ENCODE measurements around the gene RPS21.

The RPS21 gene

DNA sequence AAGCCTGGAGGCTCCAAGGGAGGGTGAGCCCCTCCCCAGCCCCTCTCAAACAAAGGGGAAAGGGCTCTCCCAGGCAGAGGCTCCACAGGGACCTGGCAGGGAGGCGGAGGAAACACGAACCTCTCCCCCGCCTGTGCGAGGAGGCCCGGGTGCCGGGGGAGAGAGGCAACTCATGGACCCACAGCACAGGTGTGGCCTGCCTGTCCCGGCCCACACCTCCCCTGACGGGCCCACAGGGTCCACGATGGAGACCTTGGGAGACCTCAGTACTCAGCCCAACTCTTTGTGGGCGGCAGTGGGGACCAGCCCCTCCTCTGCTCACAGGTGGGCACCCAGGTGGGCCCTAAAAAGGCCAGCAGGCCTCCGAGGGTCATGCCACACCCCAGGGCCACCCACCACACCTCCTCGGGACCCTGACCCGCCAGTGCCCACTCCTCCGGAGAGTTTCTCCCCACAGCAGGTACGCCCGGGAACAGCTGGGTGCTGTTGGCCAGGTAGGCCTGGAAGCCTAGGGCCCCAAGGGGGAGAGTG is 32.0 kb upstream of the RPS21 start:
- H3F3A ChIP-seq (ENCODE audit: low read depth), result no peaks in the 10 kb centered on the region
- no peak overlapping the region for H2AFZ ChIP-seq (ENCODE audit: low read length)
- no peaks in the 10 kb centered on the region for H3K9me3 ChIP-seq (ENCODE audit: insufficient read depth, low read depth, low read length)
- TF ChIP-seq, protein P1, sequence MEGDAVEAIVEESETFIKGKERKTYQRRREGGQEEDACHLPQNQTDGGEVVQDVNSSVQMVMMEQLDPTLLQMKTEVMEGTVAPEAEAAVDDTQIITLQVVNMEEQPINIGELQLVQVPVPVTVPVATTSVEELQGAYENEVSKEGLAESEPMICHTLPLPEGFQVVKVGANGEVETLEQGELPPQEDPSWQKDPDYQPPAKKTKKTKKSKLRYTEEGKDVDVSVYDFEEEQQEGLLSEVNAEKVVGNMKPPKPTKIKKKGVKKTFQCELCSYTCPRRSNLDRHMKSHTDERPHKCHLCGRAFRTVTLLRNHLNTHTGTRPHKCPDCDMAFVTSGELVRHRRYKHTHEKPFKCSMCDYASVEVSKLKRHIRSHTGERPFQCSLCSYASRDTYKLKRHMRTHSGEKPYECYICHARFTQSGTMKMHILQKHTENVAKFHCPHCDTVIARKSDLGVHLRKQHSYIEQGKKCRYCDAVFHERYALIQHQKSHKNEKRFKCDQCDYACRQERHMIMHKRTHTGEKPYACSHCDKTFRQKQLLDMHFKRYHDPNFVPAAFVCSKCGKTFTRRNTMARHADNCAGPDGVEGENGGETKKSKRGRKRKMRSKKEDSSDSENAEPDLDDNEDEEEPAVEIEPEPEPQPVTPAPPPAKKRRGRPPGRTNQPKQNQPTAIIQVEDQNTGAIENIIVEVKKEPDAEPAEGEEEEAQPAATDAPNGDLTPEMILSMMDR (conservative IDR thresholded peaks at IDR 0.05; ENCODE audit: low read length), result no peak
- TF ChIP-seq EZH2phosphoT487 (IDR thresholded peaks at IDR 0.05; ENCODE audit: borderline replicate concordance), result no peak
- no peak overlapping the region for H3K4me2 ChIP-seq (ENCODE audit: low read depth, low read length, poor library complexity, severe bottlenecking)
- H3K4me3 ChIP-seq (ENCODE audit: low read length, poor library complexity, severe bottlenecking), result no peak overlapping the region
- no peak overlapping the region for H3K9ac ChIP-seq (ENCODE audit: low read depth, low read length, poor library complexity, severe bottlenecking)
- no peaks in the 10 kb centered on the region for H3K9me2 ChIP-seq (replicated peaks; ENCODE audit: low read depth, low read length)
- H4K20me1 ChIP-seq (ENCODE audit: insufficient read depth, low read length, poor library complexity, severe bottlenecking), result no peaks in the 10 kb centered on the region
- no peaks in the 10 kb centered on the region for H3K27me3 ChIP-seq (ENCODE audit: insufficient read depth, low read length, poor library complexity, severe bottlenecking)
- H3K79me2 ChIP-seq (ENCODE audit: insufficient read depth, low read length), result no peaks in the 10 kb centered on the region
- no peaks in the 10 kb centered on the region for H3K36me3 ChIP-seq (ENCODE audit: insufficient read depth, low read length)
- H3K4me1 ChIP-seq (ENCODE audit: insufficient read depth, low read length, poor library complexity, severe bottlenecking), result no peaks in the 10 kb centered on the region

DNA sequence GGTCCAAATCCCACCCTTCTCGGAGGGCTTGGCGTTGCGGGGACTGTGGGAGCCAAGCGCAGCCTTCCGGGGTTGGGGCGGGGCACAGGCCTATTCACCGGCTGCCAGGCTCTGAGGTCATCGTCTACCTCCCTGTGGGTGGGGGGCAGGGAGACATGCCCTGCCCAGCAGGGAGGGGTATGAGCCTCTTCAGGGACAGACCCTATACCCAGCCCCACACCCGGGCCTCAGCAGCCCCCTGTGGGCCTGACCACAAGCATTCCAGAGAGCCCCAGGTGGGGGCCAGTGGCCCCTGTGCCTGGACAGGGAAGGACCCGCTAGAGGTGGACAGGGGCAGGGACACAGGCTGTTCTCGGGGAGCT is 31.4 kb upstream of the RPS21 start:
- H3F3A ChIP-seq (ENCODE audit: low read depth), result no peaks in the 10 kb centered on the region
- H3K9ac ChIP-seq (ENCODE audit: low read depth, low read length, poor library complexity, severe bottlenecking), result no peak overlapping the region
- TF ChIP-seq EZH2phosphoT487 (IDR thresholded peaks at IDR 0.05; ENCODE audit: borderline replicate concordance), result no peak
- TF ChIP-seq, protein P1 (conservative IDR thresholded peaks at IDR 0.05; ENCODE audit: low read length), result no peak
- no peaks in the 10 kb centered on the region for H3K9me3 ChIP-seq (ENCODE audit: insufficient read depth, low read depth, low read length)
- no peak overlapping the region for H3K4me2 ChIP-seq (ENCODE audit: low read depth, low read length, poor library complexity, severe bottlenecking)
- no peak overlapping the region for H3K4me3 ChIP-seq (ENCODE audit: low read length, poor library complexity, severe bottlenecking)
- no peaks in the 10 kb centered on the region for H3K27me3 ChIP-seq (ENCODE audit: insufficient read depth, low read length, poor library complexity, severe bottlenecking)
- H3K4me1 ChIP-seq (ENCODE audit: insufficient read depth, low read length, poor library complexity, severe bottlenecking), result no peaks in the 10 kb centered on the region
- H3K79me2 ChIP-seq (ENCODE audit: insufficient read depth, low read length), result no peaks in the 10 kb centered on the region
- no peaks in the 10 kb centered on the region for H3K36me3 ChIP-seq (ENCODE audit: insufficient read depth, low read length)
- H2AFZ ChIP-seq (ENCODE audit: low read length), result no peak overlapping the region
- H4K20me1 ChIP-seq (ENCODE audit: insufficient read depth, low read length, poor library complexity, severe bottlenecking), result no peaks in the 10 kb centered on the region
- H3K9me2 ChIP-seq (replicated peaks; ENCODE audit: low read depth, low read length), result no peaks in the 10 kb centered on the region

DNA sequence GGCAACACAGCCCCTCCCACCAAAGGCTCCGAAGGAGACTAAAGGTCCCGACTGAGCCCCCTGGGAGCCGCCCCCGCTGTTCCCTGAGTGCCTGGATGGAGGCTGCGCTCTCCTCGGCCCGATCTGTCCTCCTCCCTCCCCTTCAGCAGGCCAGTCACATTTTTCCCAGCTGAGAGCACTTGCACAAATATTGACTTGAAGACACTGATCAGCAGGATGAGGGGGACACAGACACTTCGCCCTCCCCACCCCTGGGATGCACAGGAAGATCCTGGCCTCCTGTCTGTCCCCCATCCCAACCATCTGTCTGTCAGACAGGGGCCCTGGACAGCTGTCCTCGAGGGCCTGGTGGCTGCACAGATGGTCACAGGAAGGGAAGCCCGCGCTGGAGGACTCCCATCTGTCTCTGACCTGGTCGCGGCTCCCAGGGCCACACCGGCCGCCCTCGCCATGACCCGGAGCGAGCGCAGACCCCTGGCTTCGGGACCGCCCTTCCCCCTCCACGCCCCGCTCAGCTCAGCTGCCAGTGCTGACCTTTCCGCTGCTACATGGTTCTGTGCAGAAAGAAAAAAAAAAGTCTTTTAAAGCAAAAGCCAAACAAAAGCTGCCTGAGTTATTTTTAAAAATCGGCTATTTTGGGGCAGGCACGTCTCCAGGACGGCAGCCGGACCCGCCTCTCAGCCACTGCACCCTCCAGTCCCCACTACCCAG is 30.9 kb upstream of the RPS21 start:
- Histone ChIP-seq H3K9me2 (replicated peaks; ENCODE audit: low read depth, low read length) (no peaks in the 10 kb centered on the region), H2AFZ (ENCODE audit: low read length) (no peak overlapping the region), H3K27me3 (ENCODE audit: insufficient read depth, low read length, poor library complexity, severe bottlenecking) (no peaks in the 10 kb centered on the region), H3K9me3 (ENCODE audit: insufficient read depth, low read depth, low read length) (no peaks in the 10 kb centered on the region), H3K4me1 (ENCODE audit: insufficient read depth, low read length, poor library complexity, severe bottlenecking) (no peaks in the 10 kb centered on the region), H3K4me3 (ENCODE audit: low read length, poor library complexity, severe bottlenecking) (no peak overlapping the region), H3K9ac (ENCODE audit: low read depth, low read length, poor library complexity, severe bottlenecking) (no peak overlapping the region), H3F3A (ENCODE audit: low read depth) (no peaks in the 10 kb centered on the region), H3K4me2 (ENCODE audit: low read depth, low read length, poor library complexity, severe bottlenecking) (no peak overlapping the region), H3K36me3 (ENCODE audit: insufficient read depth, low read length) (no peaks in the 10 kb centered on the region), H3K79me2 (ENCODE audit: insufficient read depth, low read length) (no peaks in the 10 kb centered on the region), H4K20me1 (ENCODE audit: insufficient read depth, low read length, poor library complexity, severe bottlenecking) (no peaks in the 10 kb centered on the region)
- TF ChIP-seq, protein P1 (conservative IDR thresholded peaks at IDR 0.05; ENCODE audit: low read length), result no peak
- no peak for TF ChIP-seq EZH2phosphoT487 (IDR thresholded peaks at IDR 0.05; ENCODE audit: borderline replicate concordance)

All from Loucy (cell line).